Left ventricle myocardium inferior (tissue), 1 donor: ENCODE results near the gene HTRA3. TPM values are rescaled to one million over a fixed set of nuclear protein-coding genes. Genes with fewer than 3 reads are reported as not detected.

Experiments
- DNase-seq: peaks from one replicate; pipeline ENCODE4 v3.0.0-alpha.2; 2020
- H3K27ac ChIP-seq: fragments of 200-600 bp; replicated peaks from 2 replicates; pipeline ENCODE4 v1.8.0; 2021
- H3K27me3 ChIP-seq: fragments of 200-600 bp; 2 replicates; pipeline ENCODE4 v1.8.0; 2021; ENCODE audit warnings: low read depth
- H3K36me3 ChIP-seq: fragments of 200-600 bp; 2 replicates; pipeline ENCODE4 v1.8.0; 2021
- H3K4me1 ChIP-seq: fragments of 200-600 bp; 2 replicates; pipeline ENCODE4 v1.8.0; 2021
- H3K4me3 ChIP-seq: fragments of 200-600 bp; 2 replicates; pipeline ENCODE4 v1.8.0; 2021; ENCODE audit warnings: mild to moderate bottlenecking, moderate library complexity
- H3K9me3 ChIP-seq: fragments of 200-600 bp; replicated peaks from 2 replicates; pipeline ENCODE4 v1.8.0; 2021
- intact Hi-C: fragments of 100-400 bp; cut with micrococcal nuclease; formaldehyde crosslinking; loops from one replicate; pipeline ENCODE4 v1.11.0; 2022
- total RNA-seq: library from RNA; stranded (reverse); fragmentation: NEBNext Ultra II Directional; extraction: Animal tissue kit (Norgen Biotek cat#: 25700); gene quantifications from one replicate; pipeline ENCODE4 v1.2.1, GENCODE V29; 2021
- TF ChIP-seq, protein P1 (sequence below): fragments of 200-600 bp; IDR thresholded peaks from 2 replicates; pipeline ENCODE4 v1.8.0; 2021; ENCODE audit warnings: antibody characterized with exemption, mild to moderate bottlenecking, borderline replicate concordance
- donor health status: DM: no; HTN: yes; CAD: no; lungs with severe emphysema.

HTRA3 gene
- total RNA-seq, 1 donor from 2014 or later, result 119 TPM

- Histone ChIP-seq H3K4me1 (peaks cover 41% of the 10 kb centered on the region), H3K4me3 (no peak overlapping the region), H3K27me3 (no peaks in the 10 kb centered on the region), H3K27ac (peak overlapping the region; percentile 92), H3K9me3 (no peaks in the 10 kb centered on the region), H3K36me3 (no peaks in the 10 kb centered on the region)
- TF ChIP-seq, protein P1, sequence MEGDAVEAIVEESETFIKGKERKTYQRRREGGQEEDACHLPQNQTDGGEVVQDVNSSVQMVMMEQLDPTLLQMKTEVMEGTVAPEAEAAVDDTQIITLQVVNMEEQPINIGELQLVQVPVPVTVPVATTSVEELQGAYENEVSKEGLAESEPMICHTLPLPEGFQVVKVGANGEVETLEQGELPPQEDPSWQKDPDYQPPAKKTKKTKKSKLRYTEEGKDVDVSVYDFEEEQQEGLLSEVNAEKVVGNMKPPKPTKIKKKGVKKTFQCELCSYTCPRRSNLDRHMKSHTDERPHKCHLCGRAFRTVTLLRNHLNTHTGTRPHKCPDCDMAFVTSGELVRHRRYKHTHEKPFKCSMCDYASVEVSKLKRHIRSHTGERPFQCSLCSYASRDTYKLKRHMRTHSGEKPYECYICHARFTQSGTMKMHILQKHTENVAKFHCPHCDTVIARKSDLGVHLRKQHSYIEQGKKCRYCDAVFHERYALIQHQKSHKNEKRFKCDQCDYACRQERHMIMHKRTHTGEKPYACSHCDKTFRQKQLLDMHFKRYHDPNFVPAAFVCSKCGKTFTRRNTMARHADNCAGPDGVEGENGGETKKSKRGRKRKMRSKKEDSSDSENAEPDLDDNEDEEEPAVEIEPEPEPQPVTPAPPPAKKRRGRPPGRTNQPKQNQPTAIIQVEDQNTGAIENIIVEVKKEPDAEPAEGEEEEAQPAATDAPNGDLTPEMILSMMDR, result no peak
- intact Hi-C loops, result no loop called here
- no peak for DNase-seq
Measured at GRCh38 chr4:8343967-8344331, 74.4 kb downstream of the HTRA3 start.

DNA sequence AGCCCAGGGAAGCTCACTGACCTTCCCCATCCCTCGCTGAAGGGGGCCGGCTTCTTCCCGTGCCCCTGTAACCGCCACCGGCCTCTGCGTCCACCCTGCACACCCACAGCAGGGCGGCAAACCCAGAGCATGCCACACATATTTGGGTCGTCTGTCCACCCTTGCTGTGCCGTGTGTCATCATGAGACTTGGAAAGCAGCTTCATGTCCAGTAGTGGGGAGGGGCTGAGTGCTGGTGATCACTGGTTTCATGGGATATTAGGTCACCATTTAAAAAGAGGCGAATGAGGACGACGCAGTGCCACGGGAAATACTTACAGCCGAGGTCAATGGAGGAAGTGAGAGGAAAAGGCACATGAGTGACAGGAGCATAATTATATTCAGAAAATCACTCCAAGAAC lies 74.8 kb downstream of the HTRA3 start:
- no peaks in the 10 kb centered on the region for H3K9me3 ChIP-seq
- TF ChIP-seq, protein P1, result no peak
- H3K27ac ChIP-seq, result no peak overlapping the region
- no peaks in the 10 kb centered on the region for H3K36me3 ChIP-seq
- intact Hi-C loops, result no loop called here
- H3K27me3 ChIP-seq, result no peaks in the 10 kb centered on the region
- no peak overlapping the region for H3K4me3 ChIP-seq
- H3K4me1 ChIP-seq, result peaks cover 41% of the 10 kb centered on the region
- DNase-seq, result no peak

DNA sequence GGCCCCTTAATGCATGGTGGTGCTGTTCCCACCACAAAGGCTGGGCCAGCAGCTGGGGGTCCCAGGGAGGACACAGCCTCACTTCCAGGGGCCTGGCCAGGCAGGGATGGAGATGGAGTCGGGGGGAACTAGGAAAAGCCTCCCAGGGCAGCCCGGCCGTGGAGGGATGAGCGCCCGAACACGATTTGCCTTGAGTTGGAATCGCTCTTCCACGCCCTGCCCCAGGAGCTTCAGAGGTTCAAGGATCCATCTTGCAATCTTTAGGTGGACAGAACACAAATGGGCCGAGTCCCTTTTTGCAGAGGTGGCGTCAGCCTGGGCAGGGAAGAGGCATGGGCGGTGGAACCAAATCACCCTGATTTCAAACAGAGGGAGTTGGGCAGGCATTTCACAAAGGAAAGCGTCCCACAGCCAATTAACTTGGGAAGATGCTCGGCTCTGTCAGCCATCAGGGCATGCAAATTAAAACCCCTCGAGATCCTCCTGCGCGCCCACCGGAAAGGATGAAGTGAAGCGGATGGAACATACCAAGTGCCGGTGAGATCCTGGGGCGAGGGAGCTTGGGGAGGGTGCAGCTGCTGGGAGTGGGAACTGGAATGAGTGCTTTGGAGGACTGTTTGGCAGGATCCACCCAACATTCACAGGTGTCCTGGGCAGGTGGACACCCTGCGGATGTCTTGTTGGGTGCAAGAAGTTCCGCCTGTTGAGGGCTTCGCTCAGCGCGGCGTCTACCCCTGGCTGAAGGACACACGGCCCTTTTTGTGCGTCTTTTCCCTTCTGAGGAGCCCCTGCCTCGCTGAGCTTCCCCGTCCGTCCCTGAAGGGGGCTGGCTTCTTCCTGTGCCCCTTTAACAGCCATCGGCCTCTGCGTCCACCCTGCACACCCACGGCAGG lies 75.7 kb downstream of the HTRA3 start:
- no peaks in the 10 kb centered on the region for H3K27me3 ChIP-seq
- no peak overlapping the region for H3K4me3 ChIP-seq
- intact Hi-C loops, result no loop called here
- TF ChIP-seq, protein P1, result no peak
- no peak for DNase-seq
- H3K27ac ChIP-seq, result no peak overlapping the region
- H3K4me1 ChIP-seq, result peaks cover 34% of the 10 kb centered on the region
- no peaks in the 10 kb centered on the region for H3K36me3 ChIP-seq
- no peaks in the 10 kb centered on the region for H3K9me3 ChIP-seq

GRCh38 chr4:8345946-8346814 lies 76.6 kb downstream of the HTRA3 start:
- Histone ChIP-seq H3K9me3 (no peaks in the 10 kb centered on the region), H3K27me3 (no peaks in the 10 kb centered on the region), H3K4me3 (no peak overlapping the region), H3K36me3 (no peaks in the 10 kb centered on the region), H3K4me1 (peaks cover 28% of the 10 kb centered on the region), H3K27ac (peak overlapping the region; percentile 48)
- no peak for DNase-seq
- intact Hi-C loops, result no loop called here
- TF ChIP-seq, protein P1, result no peak

- no peak overlapping the region for H3K4me3 ChIP-seq
- no peaks in the 10 kb centered on the region for H3K36me3 ChIP-seq
- H3K27ac ChIP-seq, result peak overlapping the region; percentile 48
- H3K4me1 ChIP-seq, result peaks cover 28% of the 10 kb centered on the region
- H3K9me3 ChIP-seq, result no peaks in the 10 kb centered on the region
- intact Hi-C loops, result no loop called here
- no peaks in the 10 kb centered on the region for H3K27me3 ChIP-seq
- peak; percentile 18 for DNase-seq
- TF ChIP-seq, protein P1, result no peak
Measured at GRCh38 chr4:8346838-8347605, 77.5 kb downstream of the HTRA3 start.
